ENCODE measurements around the gene RND2. TPM values are rescaled to one million over a fixed set of nuclear protein-coding genes. Genes with fewer than 3 reads are reported as not detected.
"Not testable (repeated sequence)": the region's sequence is repeated elsewhere in the genome, so short reads cannot be mapped to it uniquely, and the experiment has no call there.

The RND2 gene
- total RNA-seq, 2 donors from 2014 or later, result 1.6 to 4.3 TPM

GRCh38 chr17:43042025-43042628 is 17.1 kb downstream of the RND2 start:
- no peaks in the 10 kb centered on the region for H3K4me1 ChIP-seq (replicated peaks)
- H3K36me3 ChIP-seq, result no peaks in the 10 kb centered on the region
- TF ChIP-seq POLR2A (IDR thresholded peaks at IDR 0.05) (no peak), POLR2AphosphoS5 (IDR thresholded peaks at IDR 0.05) (no peak), CTCF (IDR thresholded peaks at IDR 0.05) (no peak)
- intact Hi-C loops (cut with DNase I), result no loop called here
- no peaks in the 10 kb centered on the region for H3K27me3 ChIP-seq (replicated peaks; ENCODE audit: insufficient read depth)
- DNase-seq (ENCODE audit: low spot score), result no peak
- no peak overlapping the region for H3K4me3 ChIP-seq
- WGBS, result 76% methylated on average over 5 of the region's 5 CpGs
- H3K9me3 ChIP-seq, result no peaks in the 10 kb centered on the region
- no peak overlapping the region for H3K27ac ChIP-seq

DNA sequence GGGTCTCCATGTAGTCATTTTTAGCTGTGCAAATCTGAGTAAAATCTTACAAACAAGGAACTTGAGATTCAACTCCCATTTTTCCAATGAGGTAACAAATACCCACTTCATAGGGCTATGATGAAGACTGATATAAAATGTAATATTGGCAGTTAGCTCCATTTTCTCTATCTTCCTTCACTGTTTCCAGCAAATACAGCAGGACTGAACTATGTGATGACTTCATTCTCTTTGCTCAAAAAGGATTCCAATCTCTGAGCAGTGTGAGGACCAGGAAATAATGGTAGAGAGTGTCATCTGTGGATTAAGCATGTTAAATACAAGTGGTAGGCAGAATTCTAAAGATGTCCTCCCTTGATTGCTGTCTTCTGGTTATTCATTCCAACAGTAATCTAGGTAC is 18.3 kb downstream of the RND2 start:
- intact Hi-C loops (cut with DNase I), result no loop called here
- TF ChIP-seq CTCF (IDR thresholded peaks at IDR 0.05) (no peak), POLR2A (IDR thresholded peaks at IDR 0.05) (no peak), POLR2AphosphoS5 (IDR thresholded peaks at IDR 0.05) (no peak)
- H3K4me1 ChIP-seq (replicated peaks), result no peaks in the 10 kb centered on the region
- H3K4me3 ChIP-seq, result no peak overlapping the region
- no peak for DNase-seq (ENCODE audit: low spot score)
- H3K36me3 ChIP-seq, result no peaks in the 10 kb centered on the region
- H3K9me3 ChIP-seq, result no peaks in the 10 kb centered on the region
- no peaks in the 10 kb centered on the region for H3K27me3 ChIP-seq (replicated peaks; ENCODE audit: insufficient read depth)
- no peak overlapping the region for H3K27ac ChIP-seq

DNA sequence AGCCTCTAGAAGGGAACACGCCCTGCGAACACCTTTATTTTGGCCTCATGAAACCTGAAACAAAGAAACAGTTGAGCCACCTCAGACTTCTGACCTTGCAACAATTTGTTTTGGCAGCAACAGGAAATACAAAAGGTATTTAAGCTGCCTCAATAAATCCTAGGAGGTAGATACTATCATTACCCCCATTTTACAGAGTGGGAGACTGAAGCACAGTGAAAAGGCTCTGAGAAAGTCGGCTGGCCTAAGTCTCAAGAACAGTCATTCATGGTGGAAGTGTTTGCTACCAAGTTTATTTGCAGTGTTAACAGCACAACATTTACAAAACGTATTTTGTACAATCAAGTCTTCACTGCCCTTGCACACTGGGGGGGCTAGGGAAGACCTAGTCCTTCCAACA is 19.0 kb downstream of the RND2 start:
- Histone ChIP-seq H3K9me3 (no peaks in the 10 kb centered on the region), H3K36me3 (no peaks in the 10 kb centered on the region), H3K4me1 (replicated peaks) (no peaks in the 10 kb centered on the region), H3K27me3 (replicated peaks; ENCODE audit: insufficient read depth) (no peaks in the 10 kb centered on the region), H3K4me3 (no peak overlapping the region), H3K27ac (no peak overlapping the region)
- 68% methylated on average over 4 of the region's 4 CpGs for WGBS
- intact Hi-C loops (cut with DNase I), result no loop called here
- no peak for DNase-seq (ENCODE audit: low spot score)
- no peak for TF ChIP-seq CTCF (IDR thresholded peaks at IDR 0.05)
- no peak for TF ChIP-seq POLR2AphosphoS5 (IDR thresholded peaks at IDR 0.05)
- no peak for TF ChIP-seq POLR2A (IDR thresholded peaks at IDR 0.05)

DNA sequence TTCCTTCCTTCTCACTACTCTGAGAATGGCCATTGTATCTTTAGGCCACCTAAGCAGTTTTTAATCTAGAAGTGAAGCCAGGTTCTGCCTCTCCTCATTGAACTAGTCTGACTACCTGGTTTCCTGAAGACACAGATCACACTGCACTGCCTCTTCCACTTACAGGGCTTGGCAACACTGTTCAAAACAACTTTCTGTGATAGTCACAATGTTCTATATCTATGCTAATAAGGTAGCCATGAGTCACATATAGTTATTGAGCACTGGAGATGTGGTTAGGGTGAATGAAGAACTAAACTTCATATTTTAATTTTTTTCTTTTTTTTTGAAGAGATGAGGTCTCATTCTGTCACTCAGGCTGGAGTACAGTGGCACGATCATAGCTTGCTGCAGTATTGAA is 26.9 kb downstream of the RND2 start:
- intact Hi-C loops (cut with DNase I), result no loop called here
- Histone ChIP-seq H3K27me3 (replicated peaks; ENCODE audit: insufficient read depth) (no peaks in the 10 kb centered on the region), H3K36me3 (no peaks in the 10 kb centered on the region), H3K4me1 (replicated peaks) (no peaks in the 10 kb centered on the region), H3K4me3 (no peak overlapping the region), H3K9me3 (no peaks in the 10 kb centered on the region), H3K27ac (no peak overlapping the region)
- WGBS, result 100% methylated on average over 1 of the region's 1 CpG
- DNase-seq (ENCODE audit: low spot score), result no peak
- TF ChIP-seq CTCF (IDR thresholded peaks at IDR 0.05), result no peak
- no peak for TF ChIP-seq POLR2A (IDR thresholded peaks at IDR 0.05)
- TF ChIP-seq POLR2AphosphoS5 (IDR thresholded peaks at IDR 0.05), result no peak

DNA sequence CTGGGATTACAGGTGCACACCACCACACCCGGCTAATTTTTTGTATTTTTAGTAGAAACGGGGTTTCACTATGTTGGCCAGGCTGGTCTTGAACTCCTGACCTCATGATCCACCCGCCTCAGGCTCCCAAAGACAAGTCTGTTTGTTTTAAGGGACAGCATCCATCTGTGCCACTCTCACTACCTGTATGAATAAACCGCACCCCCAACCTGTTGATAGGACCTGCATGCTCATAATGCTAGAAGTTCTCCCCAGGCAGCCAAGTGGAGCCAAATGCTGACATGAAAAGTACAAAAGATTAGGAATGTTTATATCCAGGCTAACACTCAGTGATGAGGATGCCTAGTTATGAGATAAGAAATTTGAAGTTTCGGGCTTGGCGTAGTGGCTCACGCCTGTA is 28.0 kb downstream of the RND2 start:
- DNase-seq (ENCODE audit: low spot score); intact Hi-C loops (cut with DNase I); H3K4me1 ChIP-seq (replicated peaks); H3K4me3 ChIP-seq; H3K36me3 ChIP-seq; H3K9me3 ChIP-seq; H3K27me3 ChIP-seq (replicated peaks; ENCODE audit: insufficient read depth); H3K27ac ChIP-seq: not testable (repeated sequence)
- WGBS, result 99% methylated on average over 7 of the region's 7 CpGs
